Panc1 (cell line): ENCODE results near the gene CDK11A.

Experiments
- TF ChIP-seq, protein P1 (sequence below): fragments of 450-650 bp; IDR thresholded peaks from 2 replicates; pipeline ENCODE4 v1.5.1; 2017; ENCODE audit warnings: mild to moderate bottlenecking
- TF ChIP-seq, protein P2 (sequence below), 2 experiments: IDR thresholded peaks; 2 replicates each; pipeline ENCODE4 v1.6.1; 2011 to 2012; ENCODE audit warnings: low read depth in 2 of 2, control low read depth in 1 of 2, low read length in 1 of 2, mild to moderate bottlenecking in 1 of 2, moderate library complexity in 1 of 2; ENCODE audit not compliant: insufficient read depth in 1 of 2

DNA sequence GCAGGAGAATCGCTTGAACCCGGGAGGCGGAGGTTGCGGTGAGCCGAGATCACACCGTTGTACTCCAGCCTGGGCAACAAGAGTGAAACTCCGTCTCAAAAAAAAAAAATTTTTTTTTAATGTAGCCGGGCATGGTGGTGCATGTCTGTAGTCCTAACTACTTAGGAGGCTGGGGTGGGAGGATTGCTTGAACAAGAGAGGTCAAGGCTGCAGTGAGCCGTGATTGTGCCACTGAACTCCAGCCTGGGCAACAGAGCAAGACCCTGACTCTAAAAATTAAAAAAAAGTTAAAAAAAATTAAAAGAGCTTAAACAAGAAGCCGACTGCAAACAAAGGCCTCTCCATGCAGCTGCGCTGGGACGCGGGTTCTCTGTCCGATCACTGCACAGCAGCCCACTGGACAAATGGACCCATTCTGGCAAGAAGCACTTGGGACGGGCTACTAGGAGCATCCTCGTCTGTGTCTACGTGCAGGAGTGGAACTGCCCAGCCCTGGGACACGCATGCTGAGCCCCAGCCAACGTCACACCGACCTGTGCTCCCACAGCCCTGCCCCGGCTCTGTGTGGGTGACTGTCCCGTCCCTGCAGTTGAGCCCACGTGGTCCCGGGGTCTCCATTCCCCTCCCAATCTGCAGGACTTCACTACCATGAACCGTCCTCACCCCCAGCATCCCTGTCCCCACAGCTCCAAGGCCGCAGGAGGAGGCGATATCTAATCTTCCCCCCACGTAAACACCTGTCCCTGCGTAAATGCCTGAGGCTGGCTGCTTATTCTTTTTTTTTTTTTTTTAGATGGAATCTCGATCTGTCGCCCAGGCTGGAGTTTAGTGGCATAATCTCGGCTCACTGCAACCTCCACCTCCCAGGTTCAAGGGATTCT is 43.9 kb downstream of the CDK11A start:
- TF ChIP-seq, protein P1, sequence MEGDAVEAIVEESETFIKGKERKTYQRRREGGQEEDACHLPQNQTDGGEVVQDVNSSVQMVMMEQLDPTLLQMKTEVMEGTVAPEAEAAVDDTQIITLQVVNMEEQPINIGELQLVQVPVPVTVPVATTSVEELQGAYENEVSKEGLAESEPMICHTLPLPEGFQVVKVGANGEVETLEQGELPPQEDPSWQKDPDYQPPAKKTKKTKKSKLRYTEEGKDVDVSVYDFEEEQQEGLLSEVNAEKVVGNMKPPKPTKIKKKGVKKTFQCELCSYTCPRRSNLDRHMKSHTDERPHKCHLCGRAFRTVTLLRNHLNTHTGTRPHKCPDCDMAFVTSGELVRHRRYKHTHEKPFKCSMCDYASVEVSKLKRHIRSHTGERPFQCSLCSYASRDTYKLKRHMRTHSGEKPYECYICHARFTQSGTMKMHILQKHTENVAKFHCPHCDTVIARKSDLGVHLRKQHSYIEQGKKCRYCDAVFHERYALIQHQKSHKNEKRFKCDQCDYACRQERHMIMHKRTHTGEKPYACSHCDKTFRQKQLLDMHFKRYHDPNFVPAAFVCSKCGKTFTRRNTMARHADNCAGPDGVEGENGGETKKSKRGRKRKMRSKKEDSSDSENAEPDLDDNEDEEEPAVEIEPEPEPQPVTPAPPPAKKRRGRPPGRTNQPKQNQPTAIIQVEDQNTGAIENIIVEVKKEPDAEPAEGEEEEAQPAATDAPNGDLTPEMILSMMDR, result no peak
- TF ChIP-seq, protein P2, sequence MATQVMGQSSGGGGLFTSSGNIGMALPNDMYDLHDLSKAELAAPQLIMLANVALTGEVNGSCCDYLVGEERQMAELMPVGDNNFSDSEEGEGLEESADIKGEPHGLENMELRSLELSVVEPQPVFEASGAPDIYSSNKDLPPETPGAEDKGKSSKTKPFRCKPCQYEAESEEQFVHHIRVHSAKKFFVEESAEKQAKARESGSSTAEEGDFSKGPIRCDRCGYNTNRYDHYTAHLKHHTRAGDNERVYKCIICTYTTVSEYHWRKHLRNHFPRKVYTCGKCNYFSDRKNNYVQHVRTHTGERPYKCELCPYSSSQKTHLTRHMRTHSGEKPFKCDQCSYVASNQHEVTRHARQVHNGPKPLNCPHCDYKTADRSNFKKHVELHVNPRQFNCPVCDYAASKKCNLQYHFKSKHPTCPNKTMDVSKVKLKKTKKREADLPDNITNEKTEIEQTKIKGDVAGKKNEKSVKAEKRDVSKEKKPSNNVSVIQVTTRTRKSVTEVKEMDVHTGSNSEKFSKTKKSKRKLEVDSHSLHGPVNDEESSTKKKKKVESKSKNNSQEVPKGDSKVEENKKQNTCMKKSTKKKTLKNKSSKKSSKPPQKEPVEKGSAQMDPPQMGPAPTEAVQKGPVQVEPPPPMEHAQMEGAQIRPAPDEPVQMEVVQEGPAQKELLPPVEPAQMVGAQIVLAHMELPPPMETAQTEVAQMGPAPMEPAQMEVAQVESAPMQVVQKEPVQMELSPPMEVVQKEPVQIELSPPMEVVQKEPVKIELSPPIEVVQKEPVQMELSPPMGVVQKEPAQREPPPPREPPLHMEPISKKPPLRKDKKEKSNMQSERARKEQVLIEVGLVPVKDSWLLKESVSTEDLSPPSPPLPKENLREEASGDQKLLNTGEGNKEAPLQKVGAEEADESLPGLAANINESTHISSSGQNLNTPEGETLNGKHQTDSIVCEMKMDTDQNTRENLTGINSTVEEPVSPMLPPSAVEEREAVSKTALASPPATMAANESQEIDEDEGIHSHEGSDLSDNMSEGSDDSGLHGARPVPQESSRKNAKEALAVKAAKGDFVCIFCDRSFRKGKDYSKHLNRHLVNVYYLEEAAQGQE (IDR thresholded peaks at IDR 0.05; ENCODE audit: insufficient read depth in 1 of 2, low read depth in 2 of 2, low read length in 1 of 2), result no peak
